Tongue (tissue), 2 donors: ENCODE data around the gene CCNO. TPM values are rescaled to one million over a fixed set of nuclear protein-coding genes. Genes with fewer than 3 reads are reported as not detected.

ENCODE experiments used
- DNase-seq: peaks from one replicate; pipeline ENCODE4 v3.0.0-alpha.2; 2015
- total RNA-seq: library from RNA; depleted of rRNA; stranded (reverse); fragments of >200 nt; gene quantifications from one replicate; pipeline ENCODE4 v1.2.3, GENCODE V29; 2014

The CCNO gene
- total RNA-seq, 1 donor from 2014 or later: not detected

- DNase-seq: peak; percentile 39
Observed at GRCh38 chr5:55222985-55223811, 10.2 kb downstream of the CCNO start.

- no peak for DNase-seq
Observed at GRCh38 chr5:55222092-55222984, 11.1 kb downstream of the CCNO start.

- DNase-seq: no peak
Observed at GRCh38 chr5:55220433-55221185, 12.8 kb downstream of the CCNO start.

GRCh38 chr5:55219770-55220169 lies 13.6 kb downstream of the CCNO start:
- no peak for DNase-seq

GRCh38 chr5:55218967-55219366 lies 14.4 kb downstream of the CCNO start:
- peak; percentile 63 for DNase-seq

GRCh38 chr5:55211184-55211874 lies 22.1 kb downstream of the CCNO start:
- DNase-seq: no peak

- DNase-seq: no peak
Observed at GRCh38 chr5:55205001-55205400, 28.4 kb downstream of the CCNO start.

GRCh38 chr5:55191165-55191564 lies 42.2 kb downstream of the CCNO start:
- no peak for DNase-seq

GRCh38 chr5:55188656-55189540 lies 44.5 kb downstream of the CCNO start:
- no peak for DNase-seq

- DNase-seq: peak; percentile 26
Observed at GRCh38 chr5:55187370-55187769, 46.0 kb downstream of the CCNO start.

Other genes starting within 250 kb of the CCNO start
- gene ESM1, start 248.0 kb downstream of the CCNO start, total RNA-seq: 5.0 TPM
- not detected for gene GZMK, start 209.4 kb downstream of the CCNO start, total RNA-seq
- gene GZMA, start 131.0 kb downstream of the CCNO start, total RNA-seq: 0.51 TPM
- gene GPX8, start 73.4 kb downstream of the CCNO start, total RNA-seq: 61.1 TPM
- gene CDC20B, start 60.4 kb downstream of the CCNO start, total RNA-seq: not detected
- gene MCIDAS, start 6.3 kb downstream of the CCNO start, total RNA-seq: not detected
- gene DHX29, start 74.1 kb upstream of the CCNO start, total RNA-seq: 36.7 TPM
- gene MTREX, start 74.4 kb upstream of the CCNO start, total RNA-seq: 163 TPM